ENCODE data around the gene TMEM11. TPM values are rescaled to one million over a fixed set of nuclear protein-coding genes. Genes with fewer than 3 reads are reported as not detected.

The TMEM11 gene
- 19.7 TPM for total RNA-seq
- polyA plus RNA-seq = 23.3 TPM
- long read RNA-seq, donor 1, partial matches to known transcripts = 0 of 1 reads
- long read RNA-seq, donor 1, other reads (novel, unspliced or antisense) = 0 of 1 reads
- long read RNA-seq, donor 2 = 0 reads
- long read RNA-seq, donor 3, transcript TMEM11-201 (2 exons, 2,095 nt) = major isoform, 42 of 55 reads
- long read RNA-seq, donor 3, partial matches to known transcripts = 11 of 55 reads
- long read RNA-seq, donor 3, other reads (novel, unspliced or antisense) = 0 of 55 reads
- long read RNA-seq, donor 4, transcript TMEM11-201 (2 exons, 2,095 nt) = major isoform, 11 of 14 reads
- long read RNA-seq, donor 4, partial matches to known transcripts = 0 of 14 reads
- long read RNA-seq, donor 4, other reads (novel, unspliced or antisense) = 0 of 14 reads
- long read RNA-seq, donor 5, transcript TMEM11-202 (3 exons, 1,246 nt) = minor isoform, 11 of 60 reads
- long read RNA-seq, donor 5, transcript TMEM11-201 (2 exons, 2,095 nt) = major isoform, 48 of 60 reads
- long read RNA-seq, donor 5, partial matches to known transcripts = 0 of 60 reads
- long read RNA-seq, donor 5, other reads (novel, unspliced or antisense) = 0 of 60 reads
- long read RNA-seq, donor 6, transcript TMEM11-201 (2 exons, 2,095 nt) = major isoform, 32 of 37 reads
- long read RNA-seq, donor 6, partial matches to known transcripts = 0 of 37 reads
- long read RNA-seq, donor 6, other reads (novel, unspliced or antisense) = 0 of 37 reads
- long read RNA-seq, donor 7, transcript TMEM11-201 (2 exons, 2,095 nt) = major isoform, 24 of 32 reads
- long read RNA-seq, donor 7, transcript TMEM11-202 (3 exons, 1,246 nt) = minor isoform, 8 of 32 reads
- long read RNA-seq, donor 7, partial matches to known transcripts = 0 of 32 reads
- long read RNA-seq, donor 7, other reads (novel, unspliced or antisense) = 0 of 32 reads
- long read RNA-seq, donor 8, transcript TMEM11-201 (2 exons, 2,095 nt) = major isoform, 11 of 13 reads
- long read RNA-seq, donor 8, partial matches to known transcripts = 0 of 13 reads
- long read RNA-seq, donor 8, other reads (novel, unspliced or antisense) = 0 of 13 reads
- long read RNA-seq, donor 9, transcript TMEM11-201 (2 exons, 2,095 nt) = major isoform, 18 of 27 reads
- long read RNA-seq, donor 9, transcript TMEM11-202 (3 exons, 1,246 nt) = minor isoform, 9 of 27 reads
- long read RNA-seq, donor 9, partial matches to known transcripts = 0 of 27 reads
- long read RNA-seq, donor 9, other reads (novel, unspliced or antisense) = 0 of 27 reads
- long read RNA-seq, donor 10, transcript TMEM11-201 (2 exons, 2,095 nt) = major isoform, 25 of 34 reads
- long read RNA-seq, donor 10, partial matches to known transcripts = 6 of 34 reads
- long read RNA-seq, donor 10, other reads (novel, unspliced or antisense) = 0 of 34 reads

GRCh38 chr17:21214015-21214776 is at the start of gene TMEM11:
Gene TMEM11 (minus strand): TSS chr17:21214161. CDS start chr17:21214152, 9 bp downstream.
- peaks cover 18 to 24% of the 10 kb centered on the region in 2 donors for H3K36me3 ChIP-seq (ENCODE audit: control insufficient read depth in 2 of 2, insufficient read depth in 2 of 2, low read length in 1 of 2)
- peaks cover 26 to 39% of the 10 kb centered on the region in 2 donors for H3K4me1 ChIP-seq (ENCODE audit: control insufficient read depth in 2 of 2, insufficient read depth in 2 of 2, low read length in 2 of 2)
- H3K27me3 ChIP-seq (ENCODE audit: control insufficient read depth in 2 of 2, insufficient read depth in 1 of 2, low read length in 1 of 2) = no peaks in the 10 kb centered on the region
- H3K4me3 ChIP-seq (ENCODE audit: low read length in 2 of 2) = peak within 1 kb of the TSS; percentile 83 to 99
- WGBS = under 1% methylated on average over 76 of the region's 76 CpGs
- DNase-seq (ENCODE audit: low read depth in 6 of 9, low spot score in 9 of 9) = peak; percentile 82 to 96 (median 88)
- no peaks in the 10 kb centered on the region for H3K9me3 ChIP-seq (ENCODE audit: control insufficient read depth in 2 of 2, insufficient read depth in 1 of 2, low read length in 1 of 2)
- H3K27ac ChIP-seq (ENCODE audit: low read depth in 1 of 2, low read length in 1 of 2) = peak within 1 kb of the TSS; percentile 92 to 98

- DNase-seq (ENCODE audit: low read depth in 6 of 9, low spot score in 9 of 9) = no peak
- no peaks in the 10 kb centered on the region for H3K27me3 ChIP-seq (ENCODE audit: control insufficient read depth in 2 of 2, insufficient read depth in 1 of 2, low read length in 1 of 2)
- no peaks in the 10 kb centered on the region for H3K9me3 ChIP-seq (ENCODE audit: control insufficient read depth in 2 of 2, insufficient read depth in 1 of 2, low read length in 1 of 2)
- no peak overlapping the region for H3K27ac ChIP-seq (ENCODE audit: low read depth in 1 of 2, low read length in 1 of 2)
- H3K36me3 ChIP-seq (ENCODE audit: control insufficient read depth in 2 of 2, insufficient read depth in 2 of 2, low read length in 1 of 2) = no peaks in the 10 kb centered on the region
- H3K4me1 ChIP-seq (ENCODE audit: control insufficient read depth in 2 of 2, insufficient read depth in 2 of 2, low read length in 2 of 2) = peaks cover 0 to 8% of the 10 kb centered on the region in 2 donors
- 92% methylated on average over 6 of the region's 6 CpGs for WGBS
- no peak overlapping the region for H3K4me3 ChIP-seq (ENCODE audit: low read length in 2 of 2)
These were observed 49.4 kb upstream of the TMEM11 start for GRCh38 chr17:21263376-21263775.

GRCh38 chr17:21262259-21262993 is 48.5 kb upstream of the TMEM11 start:
- no peak overlapping the region for H3K27ac ChIP-seq (ENCODE audit: low read depth in 1 of 2, low read length in 1 of 2)
- H3K27me3 ChIP-seq (ENCODE audit: control insufficient read depth in 2 of 2, insufficient read depth in 1 of 2, low read length in 1 of 2) = no peaks in the 10 kb centered on the region
- H3K9me3 ChIP-seq (ENCODE audit: control insufficient read depth in 2 of 2, insufficient read depth in 1 of 2, low read length in 1 of 2) = no peaks in the 10 kb centered on the region
- no peaks in the 10 kb centered on the region for H3K4me1 ChIP-seq (ENCODE audit: control insufficient read depth in 2 of 2, insufficient read depth in 2 of 2, low read length in 2 of 2)
- H3K36me3 ChIP-seq (ENCODE audit: control insufficient read depth in 2 of 2, insufficient read depth in 2 of 2, low read length in 1 of 2) = no peaks in the 10 kb centered on the region
- 95% methylated on average over 12 of the region's 12 CpGs for WGBS
- DNase-seq (ENCODE audit: low read depth in 6 of 9, low spot score in 9 of 9) = no peak
- no peak overlapping the region for H3K4me3 ChIP-seq (ENCODE audit: low read length in 2 of 2)

GRCh38 chr17:21258593-21258992 is 44.6 kb upstream of the TMEM11 start:
- peaks cover 0 to 8% of the 10 kb centered on the region in 2 donors for H3K27me3 ChIP-seq (ENCODE audit: control insufficient read depth in 2 of 2, insufficient read depth in 1 of 2, low read length in 1 of 2)
- no peak for DNase-seq (ENCODE audit: low read depth in 6 of 9, low spot score in 9 of 9)
- H3K4me1 ChIP-seq (ENCODE audit: control insufficient read depth in 2 of 2, insufficient read depth in 2 of 2, low read length in 2 of 2) = peaks cover 4 to 5% of the 10 kb centered on the region in 2 donors
- H3K9me3 ChIP-seq (ENCODE audit: control insufficient read depth in 2 of 2, insufficient read depth in 1 of 2, low read length in 1 of 2) = no peaks in the 10 kb centered on the region
- no peak overlapping the region for H3K4me3 ChIP-seq (ENCODE audit: low read length in 2 of 2)
- WGBS = 93% methylated on average over 7 of the region's 7 CpGs
- no peak overlapping the region for H3K27ac ChIP-seq (ENCODE audit: low read depth in 1 of 2, low read length in 1 of 2)
- no peaks in the 10 kb centered on the region for H3K36me3 ChIP-seq (ENCODE audit: control insufficient read depth in 2 of 2, insufficient read depth in 2 of 2, low read length in 1 of 2)

GRCh38 chr17:21253646-21254441 is 39.9 kb upstream of the TMEM11 start:
- Histone ChIP-seq H3K9me3 (ENCODE audit: control insufficient read depth in 2 of 2, insufficient read depth in 1 of 2, low read length in 1 of 2) (no peaks in the 10 kb centered on the region), H3K36me3 (ENCODE audit: control insufficient read depth in 2 of 2, insufficient read depth in 2 of 2, low read length in 1 of 2) (no peaks in the 10 kb centered on the region), H3K27me3 (ENCODE audit: control insufficient read depth in 2 of 2, insufficient read depth in 1 of 2, low read length in 1 of 2) (peaks cover 0 to 32% of the 10 kb centered on the region in 2 donors), H3K4me1 (ENCODE audit: control insufficient read depth in 2 of 2, insufficient read depth in 2 of 2, low read length in 2 of 2) (peaks cover 13 to 16% of the 10 kb centered on the region in 2 donors), H3K4me3 (ENCODE audit: low read length in 2 of 2) (peak overlapping the region; percentile 38 to 95), H3K27ac (ENCODE audit: low read depth in 1 of 2, low read length in 1 of 2) (peak overlapping the region in 1 of 2 donors; percentile 65)
- no peak for DNase-seq (ENCODE audit: low read depth in 6 of 9, low spot score in 9 of 9)
- WGBS = 57% methylated on average over 15 of the region's 15 CpGs

GRCh38 chr17:21252796-21253645 is 39.1 kb upstream of the TMEM11 start, which contains the start of gene NATD1:
Gene NATD1 (minus strand): TSS chr17:21253410. CDS start chr17:21253264, 146 bp downstream.
- H3K4me1 ChIP-seq (ENCODE audit: control insufficient read depth in 2 of 2, insufficient read depth in 2 of 2, low read length in 2 of 2) = peaks cover 13 to 16% of the 10 kb centered on the region in 2 donors
- whole genome bisulfite sequencing = under 1% methylated on average over 117 of the region's 117 CpGs
- H3K9me3 ChIP-seq (ENCODE audit: control insufficient read depth in 2 of 2, insufficient read depth in 1 of 2, low read length in 1 of 2) = no peaks in the 10 kb centered on the region
- H3K4me3 ChIP-seq (ENCODE audit: low read length in 2 of 2) = peak within 1 kb of the TSS; percentile 38 to 95
- H3K36me3 ChIP-seq (ENCODE audit: control insufficient read depth in 2 of 2, insufficient read depth in 2 of 2, low read length in 1 of 2) = no peaks in the 10 kb centered on the region
- peak within 1 kb of the TSS in 1 of 2 donors; percentile 68 for H3K27ac ChIP-seq (ENCODE audit: low read depth in 1 of 2, low read length in 1 of 2)
- peaks cover 0 to 32% of the 10 kb centered on the region in 2 donors for H3K27me3 ChIP-seq (ENCODE audit: control insufficient read depth in 2 of 2, insufficient read depth in 1 of 2, low read length in 1 of 2)
- peak; percentile 42 to 93 (median 77) for DNase-seq (ENCODE audit: low read depth in 6 of 9, low spot score in 9 of 9)

Measured in thymus (tissue), 14 donors.